ENCODE results near the gene KIFC1.
"Not testable (repeated sequence)": the region's sequence is repeated elsewhere in the genome, so short reads cannot be mapped to it uniquely, and the experiment has no call there.

Gene KIFC1

GRCh38 chr6:33390767-33391277, 801 bp upstream of the KIFC1 start:
- TF ChIP-seq CTCF (IDR thresholded peaks at IDR 0.05; ENCODE audit: extremely low read depth, missing control alignments): no peak
- DNase-seq (ENCODE audit: low spot score): no peak

- TF ChIP-seq CTCF (IDR thresholded peaks at IDR 0.05; ENCODE audit: extremely low read depth, missing control alignments): no peak
- peak; percentile 26 for DNase-seq (ENCODE audit: low spot score)
Measured at GRCh38 chr6:33391922-33392594, 435 bp downstream of the KIFC1 start.

GRCh38 chr6:33392595-33392948, 949 bp downstream of the KIFC1 start:
- no peak for TF ChIP-seq CTCF (IDR thresholded peaks at IDR 0.05; ENCODE audit: extremely low read depth, missing control alignments)
- DNase-seq (ENCODE audit: low spot score): no peak

- DNase-seq (ENCODE audit: low spot score): no peak
- TF ChIP-seq CTCF (IDR thresholded peaks at IDR 0.05; ENCODE audit: extremely low read depth, missing control alignments): no peak
Measured at GRCh38 chr6:33392979-33393378, 1.4 kb downstream of the KIFC1 start.

- DNase-seq (ENCODE audit: low spot score): no peak
- no peak for TF ChIP-seq CTCF (IDR thresholded peaks at IDR 0.05; ENCODE audit: extremely low read depth, missing control alignments)
Measured at GRCh38 chr6:33397541-33397940, 5.9 kb downstream of the KIFC1 start.

GRCh38 chr6:33398601-33399000, 7.0 kb downstream of the KIFC1 start:
- not testable (repeated sequence) for DNase-seq (ENCODE audit: low spot score)

- not testable (repeated sequence) for DNase-seq (ENCODE audit: low spot score)
Measured at GRCh38 chr6:33399881-33400280, 8.3 kb downstream of the KIFC1 start.

GRCh38 chr6:33404884-33405283, 13.3 kb downstream of the KIFC1 start:
- no peak for DNase-seq (ENCODE audit: low spot score)
- TF ChIP-seq CTCF (IDR thresholded peaks at IDR 0.05; ENCODE audit: extremely low read depth, missing control alignments): no peak
